GM15510 (cell line): Measurements from ENCODE around the gene TRIM28.

ENCODE experiments used
- POLR2A ChIP-seq: IDR thresholded peaks from 3 replicates; pipeline ENCODE4 v1.6.1; 2011; ENCODE audit warnings: borderline replicate concordance; ENCODE audit not compliant: insufficient read length; ENCODE audit errors: extremely low read depth

The TRIM28 gene

DNA sequence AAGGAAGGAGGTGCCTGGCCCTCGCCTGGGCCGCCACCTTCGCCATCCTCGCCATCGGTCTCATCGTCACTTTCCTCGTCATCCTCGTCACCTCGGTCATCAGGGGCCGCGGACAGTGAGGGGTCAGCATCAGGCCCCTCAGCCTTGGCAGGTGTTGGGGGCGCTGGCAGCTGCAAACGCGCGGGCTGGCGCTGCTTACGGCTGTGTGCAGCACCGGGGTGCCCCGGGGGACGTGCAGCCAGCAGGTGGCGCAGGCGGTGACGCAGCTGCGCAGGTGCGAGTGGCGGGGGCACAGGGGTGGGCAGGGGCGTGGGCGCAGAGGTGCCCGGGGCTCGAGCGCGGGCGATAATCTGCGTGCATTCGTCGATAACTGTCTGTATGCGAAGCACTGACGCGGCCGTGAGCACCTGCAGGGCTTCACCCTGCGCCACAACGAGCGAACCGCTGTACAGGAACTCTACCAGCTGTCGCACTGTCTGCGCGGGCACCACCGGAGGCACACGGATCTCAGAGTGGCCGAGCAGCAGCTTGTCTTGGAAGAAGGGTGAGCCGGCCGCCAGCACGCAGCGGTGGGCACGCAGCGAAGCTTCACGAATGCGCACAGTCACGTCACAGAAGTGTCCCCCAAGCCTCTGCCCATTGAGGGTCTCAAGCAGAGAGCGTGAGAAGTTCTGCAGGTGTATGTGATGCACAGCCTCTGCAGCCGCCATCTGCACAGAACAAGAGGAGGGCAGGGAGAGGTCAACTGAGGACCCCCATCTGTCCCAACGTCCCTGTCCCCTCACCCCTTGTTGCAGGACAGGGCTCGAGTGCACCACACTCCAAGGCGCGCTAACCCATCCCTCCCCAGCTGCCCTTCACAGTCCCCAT lies 26.7 kb upstream of the TRIM28 start:
- no peak for TF ChIP-seq POLR2A

GRCh38 chr19:58518256-58519086 lies 25.4 kb upstream of the TRIM28 start:
- TF ChIP-seq POLR2A: peak; percentile 10

GRCh38 chr19:58519087-58519354 lies 24.8 kb upstream of the TRIM28 start:
- no peak for TF ChIP-seq POLR2A

GRCh38 chr19:58519355-58520256 lies 24.3 kb upstream of the TRIM28 start, which contains the start of gene ZBTB45:
TSS of gene ZBTB45 (minus strand) at chr19:58519810. CDS start at chr19:58517673, 2,137 bp downstream.
- peak; percentile 72 for TF ChIP-seq POLR2A

DNA sequence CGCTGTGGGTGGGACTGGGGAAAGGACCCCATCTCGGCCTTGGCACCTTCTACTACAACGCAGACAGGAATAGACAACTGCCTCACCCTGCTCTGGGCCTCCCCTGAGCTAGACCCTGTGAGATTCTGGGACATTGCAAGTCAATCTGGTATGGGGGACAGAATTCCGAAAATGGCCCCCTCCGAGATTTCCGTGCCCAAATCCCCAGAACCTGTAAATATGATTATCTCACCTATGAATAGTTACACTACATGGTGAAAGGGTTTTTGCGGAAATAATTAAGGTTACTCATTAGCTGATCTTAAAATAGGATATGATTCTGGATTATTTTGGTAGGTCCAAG lies 23.6 kb upstream of the TRIM28 start:
- TF ChIP-seq POLR2A: no peak

DNA sequence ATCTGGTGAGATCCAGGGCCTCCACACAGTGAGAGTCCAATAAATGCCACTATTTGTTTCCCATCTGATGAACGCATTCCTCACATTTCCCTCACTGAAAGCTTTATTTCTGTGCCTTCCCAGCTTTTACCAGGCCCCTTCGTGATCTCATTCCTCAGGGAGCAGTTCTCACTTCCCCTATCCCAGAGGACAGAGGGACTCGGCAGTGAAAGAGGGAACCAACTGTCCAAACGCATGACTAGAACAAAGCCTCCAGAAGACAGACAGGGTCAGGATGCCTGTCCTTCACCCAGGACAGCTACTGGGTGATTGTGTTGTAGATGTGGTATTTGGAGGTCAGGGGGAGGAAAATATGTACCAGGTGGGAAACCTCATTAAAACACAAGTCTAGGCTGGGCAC lies 22.2 kb upstream of the TRIM28 start:
- no peak for TF ChIP-seq POLR2A

DNA sequence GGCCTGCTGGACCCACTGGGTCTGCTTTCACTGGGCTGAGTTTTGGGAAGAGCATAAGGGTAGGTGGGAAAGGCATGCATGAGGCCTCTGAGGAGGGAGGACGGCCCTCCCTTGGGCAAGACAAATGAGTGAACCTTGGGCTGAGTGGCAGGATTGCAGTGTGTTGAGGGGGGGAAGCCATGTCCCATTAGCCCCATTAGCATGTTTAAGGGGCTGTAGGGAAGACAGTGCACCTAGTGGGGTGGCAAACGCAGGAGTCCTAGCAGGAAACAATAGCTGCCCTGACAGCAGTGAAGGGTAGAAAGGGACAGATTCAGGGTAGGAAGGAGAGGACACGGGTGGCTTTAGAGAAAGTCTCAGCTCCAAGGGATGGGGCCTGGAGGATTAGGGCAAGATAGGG lies 21.2 kb upstream of the TRIM28 start:
- no peak for TF ChIP-seq POLR2A

DNA sequence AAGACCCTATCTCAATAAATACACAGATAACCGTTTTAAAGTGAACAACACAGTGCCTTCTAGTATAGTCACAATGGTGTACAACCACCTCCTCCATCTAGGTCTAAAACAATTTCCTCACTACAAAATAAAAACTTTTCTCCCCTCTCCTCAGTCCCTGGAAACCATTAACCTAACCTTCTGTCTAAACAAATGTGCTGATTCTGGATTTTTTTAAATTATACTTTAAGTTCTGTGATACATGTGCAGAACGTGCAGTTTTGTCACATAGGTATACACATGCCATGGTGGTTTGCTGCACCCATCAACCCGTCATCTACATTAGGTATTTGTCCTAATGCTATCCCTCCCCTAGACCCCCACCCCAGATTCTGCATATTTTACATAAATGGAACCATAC lies 14.5 kb upstream of the TRIM28 start:
- TF ChIP-seq POLR2A: no peak

DNA sequence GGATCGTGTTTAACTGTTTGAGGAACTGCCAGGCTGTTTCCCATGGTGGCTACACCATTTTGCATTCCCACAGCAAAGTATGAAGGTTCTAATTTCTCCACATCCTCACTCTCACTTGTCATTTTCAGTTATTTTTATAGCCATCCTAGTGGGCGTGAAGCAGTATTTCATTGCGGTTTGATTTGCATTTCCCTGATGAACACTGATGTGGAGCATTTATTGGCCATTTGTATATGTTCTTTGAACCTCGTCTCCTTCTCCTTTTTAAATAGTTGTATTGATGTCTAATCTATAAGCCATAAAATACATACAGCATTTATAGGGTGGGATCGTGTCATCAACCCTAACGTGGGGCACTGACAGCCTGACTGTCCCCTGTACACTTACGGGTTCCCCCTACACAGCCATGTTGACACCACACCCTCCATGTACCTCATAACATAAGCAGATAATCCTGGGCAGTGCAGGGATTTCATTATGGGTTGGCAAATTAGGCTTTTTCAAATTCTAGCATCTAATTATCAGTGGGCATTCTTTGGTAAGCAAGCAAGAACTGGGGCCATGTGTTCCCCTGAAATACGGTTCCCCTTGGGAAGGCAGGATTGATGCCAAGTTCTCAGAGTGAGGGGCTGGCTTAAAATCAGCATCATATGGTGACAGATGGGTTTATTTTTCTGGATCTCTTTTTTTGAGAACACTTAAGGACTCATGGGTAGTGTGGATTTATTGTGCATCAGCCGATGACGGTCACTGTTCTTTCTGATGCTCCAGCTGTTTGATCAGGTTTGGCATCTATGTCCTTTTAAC lies 12.6 kb upstream of the TRIM28 start:
- TF ChIP-seq POLR2A: no peak

DNA sequence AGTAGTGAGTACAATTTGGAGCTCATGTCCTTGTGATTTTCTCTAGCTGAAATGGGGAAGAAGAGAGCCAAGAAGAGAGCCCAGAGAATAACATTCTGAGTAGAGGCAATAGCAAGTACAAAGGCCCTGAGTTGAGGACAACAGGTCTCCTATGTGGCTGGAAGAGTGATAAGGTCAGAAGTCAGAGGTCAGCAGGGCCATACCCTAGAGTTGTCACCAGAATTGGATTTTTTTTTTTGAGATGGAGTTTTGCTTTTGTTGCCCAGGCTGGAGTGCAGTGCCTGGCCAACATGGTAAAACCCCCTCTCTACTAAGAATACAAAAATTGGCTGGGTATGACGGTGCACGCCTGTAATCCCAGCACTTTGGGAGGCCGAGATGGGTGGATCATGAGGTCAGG lies 8.0 kb upstream of the TRIM28 start:
- TF ChIP-seq POLR2A: no peak

GRCh38 chr19:58536852-58537798 lies 6.7 kb upstream of the TRIM28 start:
- TF ChIP-seq POLR2A: no peak

GRCh38 chr19:58538257-58539168 lies 5.4 kb upstream of the TRIM28 start:
- peak; percentile 31 for TF ChIP-seq POLR2A
